Panc1 (cell line): ENCODE measurements around the gene TRAPPC5.

Experiments used
- CTCF ChIP-seq: fragments of 450-650 bp; IDR thresholded peaks from 2 replicates; pipeline ENCODE4 v1.5.1; 2017; ENCODE audit warnings: mild to moderate bottlenecking
- POLR2AphosphoS5 ChIP-seq: IDR thresholded peaks from 2 replicates; pipeline ENCODE4 v1.6.1; 2012; ENCODE audit warnings: mild to moderate bottlenecking, low read depth, low read length, moderate library complexity
- REST ChIP-seq, 2 experiments: IDR thresholded peaks; 2 replicates each; pipeline ENCODE4 v1.6.1; 2011 to 2012; ENCODE audit warnings: low read depth in 2 of 2, control low read depth in 1 of 2, low read length in 1 of 2, mild to moderate bottlenecking in 1 of 2, moderate library complexity in 1 of 2; ENCODE audit not compliant: insufficient read depth in 1 of 2

GRCh38 chr19:7674010-7675005, 6.3 kb upstream of the TRAPPC5 start:
- TF ChIP-seq CTCF (no peak), REST (IDR thresholded peaks at IDR 0.05; ENCODE audit: insufficient read depth in 1 of 2, low read depth in 2 of 2, low read length in 1 of 2) (no peak), POLR2AphosphoS5 (no peak)
